K562 (cell line): ENCODE data around the gene NFKBIB. TPM values are rescaled to one million over a fixed set of nuclear protein-coding genes. Genes with fewer than 3 reads are reported as not detected.

Experiments
- ATF1 ChIP-seq, 2 experiments: fragments of 450-650 bp in 1 of 2; IDR thresholded peaks; 2 replicates each; pipeline ENCODE4 v1.6.1; 2016; ENCODE audit warnings: missing compliant biosample characterization in 1 of 2, missing genetic modification characterization in 1 of 2
- CEBPB ChIP-seq: fragments of 450-650 bp; IDR thresholded peaks from 2 replicates; pipeline ENCODE4 v1.6.1; 2016; ENCODE audit warnings: missing genetic modification characterization, missing compliant biosample characterization
- CHD2 ChIP-seq: IDR thresholded peaks from 2 replicates; pipeline ENCODE4 v1.6.1; 2011; ENCODE audit warnings: low read depth, low read length
- CREB1 ChIP-seq, 2 experiments: sonication (generic) in 1 of 2; formaldehyde crosslinking in 1 of 2; IDR thresholded peaks; 2 replicates each; pipeline versions ENCODE4 v1.6.1 to v1.8.0; 2012 to 2022; ENCODE audit warnings: inconsistent platforms in 1 of 2, mild to moderate bottlenecking in 1 of 2, missing genetic modification reagents in 1 of 2, moderate library complexity in 1 of 2
- EGR1 ChIP-seq: fragments of 450-650 bp; conservative IDR thresholded peaks from 2 replicates; pipeline ENCODE4 v1.6.1; 2017; ENCODE audit warnings: mild to moderate bottlenecking
- FOS ChIP-seq: IDR thresholded peaks from 3 replicates; pipeline ENCODE4 v1.6.1; 2011; ENCODE audit not compliant: insufficient read length; ENCODE audit errors: extremely low read depth
- FOXJ2 ChIP-seq: fragments of 200-800 bp; sonication (Bioruptor generic); IDR thresholded peaks from 2 replicates; pipeline ENCODE4 v1.6.1; 2016; ENCODE audit warnings: missing genetic modification characterization, missing compliant biosample characterization
- GABPB1 ChIP-seq: sonication (generic); formaldehyde crosslinking; IDR thresholded peaks from 2 replicates; pipeline ENCODE4 v1.8.0; 2022; ENCODE audit warnings: mild to moderate bottlenecking, missing genetic modification reagents
- JUNB ChIP-seq: fragments of 450-650 bp; formaldehyde crosslinking; conservative IDR thresholded peaks from 2 replicates; pipeline ENCODE4 v1.4.0; 2020; ENCODE audit warnings: mild to moderate bottlenecking
- KHSRP ChIP-seq: fragments of 450-650 bp; IDR thresholded peaks from 2 replicates; pipeline ENCODE4 v1.6.1; 2017
- L3MBTL2 ChIP-seq: fragments of 450-650 bp; IDR thresholded peaks from 2 replicates; pipeline ENCODE4 v1.6.1; 2016; ENCODE audit warnings: mild to moderate bottlenecking, moderate library complexity
- MAFG ChIP-seq: fragments of 450-650 bp; conservative IDR thresholded peaks from 2 replicates; pipeline ENCODE4 v1.6.1; 2016; ENCODE audit warnings: missing genetic modification characterization, missing compliant biosample characterization
- MBD2 ChIP-seq: sonication (generic); IDR thresholded peaks from 2 replicates; pipeline ENCODE4 v1.6.1; 2016; ENCODE audit warnings: low read depth, borderline replicate concordance
- MYC ChIP-seq, 2 experiments: fragments of 250-450 bp in 1 of 2; sonication (Bioruptor Pico) in 1 of 2; IDR thresholded peaks; 2 replicates each; pipeline versions ENCODE4 v1.5.1 to v1.6.1; 2012 to 2021; ENCODE audit warnings: low read depth in 2 of 2, borderline replicate concordance in 1 of 2, improper control_type of control experiment in 1 of 2, low read length in 1 of 2, mild to moderate bottlenecking in 1 of 2, moderate library complexity in 1 of 2
- NFE2 ChIP-seq: IDR thresholded peaks from 2 replicates; pipeline ENCODE4 v1.6.1; 2014; ENCODE audit warnings: antibody characterized with exemption, low read depth
- NONO ChIP-seq, 2 experiments: fragments of 200-400 bp in 1 of 2; fragments of 450-650 bp in 1 of 2; formaldehyde crosslinking in 1 of 2; IDR thresholded peaks; 2 replicates each; pipeline ENCODE4 v1.6.1; 2017; ENCODE audit warnings: low read depth in 2 of 2, mild to moderate bottlenecking in 2 of 2, moderate library complexity in 2 of 2, low read length in 1 of 2
- RAD51 ChIP-seq: fragments of 450-650 bp; IDR thresholded peaks from 2 replicates; pipeline ENCODE4 v1.7.1; 2016; ENCODE audit warnings: low read depth, mild to moderate bottlenecking, borderline replicate concordance
- ZNF174 ChIP-seq: fragments of 250-450 bp; sonication (Bioruptor Pico); IDR thresholded peaks from 2 replicates; pipeline ENCODE4 v1.4.0; 2020; ENCODE audit warnings: mild to moderate bottlenecking
- ZNF644 ChIP-seq: fragments of 200-800 bp; sonication (Bioruptor generic); IDR thresholded peaks from 2 replicates; pipeline ENCODE4 v1.6.1; 2016; ENCODE audit warnings: low read depth, missing genetic modification characterization, missing compliant biosample characterization
- polyA plus RNA-seq, 8 experiments: library from polyadenylated mRNA; depleted of rRNA in 4 of 8; stranded (reverse) in 5 of 8; unstranded in 3 of 8; fragments of >200 nt; fragmentation: Nextera tagmentation in 2 of 8; fragmentation: Illumina TruSeq in 1 of 8; extraction: Ambion mirVana in 2 of 8; extraction: Trizol in 1 of 8; gene quantifications; 2 replicates each; pipeline versions ENCODE4 v1.2.1 to v1.2.3, GENCODE V29; 2011 to 2014; ENCODE audit warnings: inconsistent platforms in 1 of 8, missing spikeins in 1 of 8
- total RNA-seq, 7 experiments: library from RNA; depleted of rRNA in 6 of 7; stranded (reverse); fragments of >200 nt in 6 of 7; fragmentation: Illumina TruSeq in 2 of 7; extraction: Trizol in 2 of 7; gene quantifications; 2 replicates each; pipeline versions ENCODE4 v1.2.1 to v1.2.3, GENCODE V29; 2011 to 2021; ENCODE audit warnings: low replicate concordance in 1 of 7
- TF ChIP-seq, protein P1 (sequence below), 2 experiments: fragments of 450-650 bp in 1 of 2; sonication (generic) in 1 of 2; formaldehyde crosslinking in 1 of 2; IDR thresholded peaks in 1 of 2; conservative IDR thresholded peaks in 1 of 2; 2 replicates each; pipeline versions ENCODE4 v1.6.1 to v1.8.1; 2016 to 2023; ENCODE audit warnings: mild to moderate bottlenecking in 2 of 2, moderate library complexity in 2 of 2, inconsistent platforms in 1 of 2, missing genetic modification reagents in 1 of 2
- TF ChIP-seq, protein P2 (sequence below): fragments of 450-650 bp; IDR thresholded peaks from 2 replicates; pipeline ENCODE4 v1.6.1; 2017; ENCODE audit warnings: antibody characterized with exemption
- TF ChIP-seq, protein P3 (sequence below): sonication (generic); formaldehyde crosslinking; IDR thresholded peaks from 2 replicates; pipeline ENCODE4 v1.8.1; 2023; ENCODE audit warnings: mild to moderate bottlenecking, missing genetic modification reagents
- TF ChIP-seq, protein P4 (sequence below): sonication (generic); formaldehyde crosslinking; IDR thresholded peaks from 2 replicates; pipeline ENCODE4 v1.9.0; 2022; ENCODE audit warnings: mild to moderate bottlenecking, missing genetic modification reagents

The NFKBIB gene
- total and polyA plus RNA-seq, 9 of the 15 experiments (the other 6 are each of a cell fraction or from before 2014, with no cell fraction given), result 1.5 to 44.9 (median 10.4) TPM

DNA sequence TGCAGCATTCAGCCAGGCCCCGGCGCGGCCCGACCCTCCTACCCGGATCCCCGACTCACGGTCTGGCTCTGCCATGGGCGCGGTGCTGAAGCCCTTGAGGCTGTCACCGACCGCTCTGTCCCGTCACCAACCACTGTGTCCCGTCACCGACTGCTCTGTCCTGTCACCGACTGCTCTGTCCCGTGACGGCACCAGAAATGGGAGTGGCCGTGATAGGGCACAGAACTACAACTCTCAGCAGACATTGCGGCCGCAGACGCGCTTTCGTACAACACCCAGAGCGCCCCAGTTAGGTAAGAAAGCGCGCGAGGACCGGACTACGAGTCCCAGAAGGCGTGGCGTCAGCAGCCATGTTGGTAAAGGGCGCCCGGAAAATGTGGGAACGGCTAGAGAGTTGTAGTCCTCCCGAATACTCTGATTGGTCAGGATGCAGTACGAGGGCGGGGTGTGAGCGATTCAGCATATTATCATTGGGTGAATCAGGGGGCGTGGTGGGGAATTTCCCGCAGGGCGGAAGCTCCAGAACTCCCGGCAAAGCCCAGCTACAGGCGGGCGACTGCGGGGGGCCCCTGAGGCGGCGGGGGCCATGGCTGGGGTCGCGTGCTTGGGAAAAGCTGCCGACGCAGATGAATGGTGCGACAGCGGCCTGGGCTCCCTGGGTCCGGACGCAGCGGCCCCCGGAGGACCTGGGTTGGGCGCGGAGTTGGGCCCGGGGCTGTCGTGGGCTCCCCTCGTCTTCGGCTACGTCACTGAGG is at the start of gene NFKBIB, which contains the start of gene SIRT2 (continued):
- peak; percentile 42; the same call in 1 of the 2 replicates for TF ChIP-seq NFE2
- TF ChIP-seq ZNF174 (CRISPR knock-in tag), result no peak
- TF ChIP-seq FOS, result peak; percentile 96
- TF ChIP-seq RAD51, result peak; percentile 74
- TF ChIP-seq FOXJ2 (tag), result peak; percentile 87
- TF ChIP-seq MBD2, result peak; percentile 99
- TF ChIP-seq, protein P1, sequence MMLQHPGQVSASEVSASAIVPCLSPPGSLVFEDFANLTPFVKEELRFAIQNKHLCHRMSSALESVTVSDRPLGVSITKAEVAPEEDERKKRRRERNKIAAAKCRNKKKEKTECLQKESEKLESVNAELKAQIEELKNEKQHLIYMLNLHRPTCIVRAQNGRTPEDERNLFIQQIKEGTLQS (IDR thresholded peaks at IDR 0.05), result peak; percentile 35; the same call in 1 of the 2 replicates
- TF ChIP-seq, protein P1 (CRISPR knock-in tag; conservative IDR thresholded peaks at IDR 0.05), result no peak; the same call in 1 of the 2 replicates
- peak; percentile 78 for TF ChIP-seq L3MBTL2
- peak; percentile 63 for TF ChIP-seq CEBPB
- TF ChIP-seq, protein P2, sequence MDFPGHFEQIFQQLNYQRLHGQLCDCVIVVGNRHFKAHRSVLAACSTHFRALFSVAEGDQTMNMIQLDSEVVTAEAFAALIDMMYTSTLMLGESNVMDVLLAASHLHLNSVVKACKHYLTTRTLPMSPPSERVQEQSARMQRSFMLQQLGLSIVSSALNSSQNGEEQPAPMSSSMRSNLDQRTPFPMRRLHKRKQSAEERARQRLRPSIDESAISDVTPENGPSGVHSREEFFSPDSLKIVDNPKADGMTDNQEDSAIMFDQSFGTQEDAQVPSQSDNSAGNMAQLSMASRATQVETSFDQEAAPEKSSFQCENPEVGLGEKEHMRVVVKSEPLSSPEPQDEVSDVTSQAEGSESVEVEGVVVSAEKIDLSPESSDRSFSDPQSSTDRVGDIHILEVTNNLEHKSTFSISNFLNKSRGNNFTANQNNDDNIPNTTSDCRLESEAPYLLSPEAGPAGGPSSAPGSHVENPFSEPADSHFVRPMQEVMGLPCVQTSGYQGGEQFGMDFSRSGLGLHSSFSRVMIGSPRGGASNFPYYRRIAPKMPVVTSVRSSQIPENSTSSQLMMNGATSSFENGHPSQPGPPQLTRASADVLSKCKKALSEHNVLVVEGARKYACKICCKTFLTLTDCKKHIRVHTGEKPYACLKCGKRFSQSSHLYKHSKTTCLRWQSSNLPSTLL, result no peak
- peak; percentile 99 for TF ChIP-seq CREB1 (IDR thresholded peaks at IDR 0.05)
- peak; percentile 98 for TF ChIP-seq CREB1 (CRISPR knock-in tag; IDR thresholded peaks at IDR 0.05)
- peak; percentile 86 for TF ChIP-seq KHSRP
- TF ChIP-seq, protein P3, sequence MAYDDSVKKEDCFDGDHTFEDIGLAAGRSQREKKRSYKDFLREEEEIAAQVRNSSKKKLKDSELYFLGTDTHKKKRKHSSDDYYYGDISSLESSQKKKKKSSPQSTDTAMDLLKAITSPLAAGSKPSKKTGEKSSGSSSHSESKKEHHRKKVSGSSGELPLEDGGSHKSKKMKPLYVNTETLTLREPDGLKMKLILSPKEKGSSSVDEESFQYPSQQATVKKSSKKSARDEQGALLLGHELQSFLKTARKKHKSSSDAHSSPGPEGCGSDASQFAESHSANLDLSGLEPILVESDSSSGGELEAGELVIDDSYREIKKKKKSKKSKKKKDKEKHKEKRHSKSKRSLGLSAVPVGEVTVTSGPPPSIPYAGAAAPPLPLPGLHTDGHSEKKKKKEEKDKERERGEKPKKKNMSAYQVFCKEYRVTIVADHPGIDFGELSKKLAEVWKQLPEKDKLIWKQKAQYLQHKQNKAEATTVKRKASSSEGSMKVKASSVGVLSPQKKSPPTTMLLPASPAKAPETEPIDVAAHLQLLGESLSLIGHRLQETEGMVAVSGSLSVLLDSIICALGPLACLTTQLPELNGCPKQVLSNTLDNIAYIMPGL (CRISPR knock-in tag), result no peak
- TF ChIP-seq MAFG (tag), result peak; percentile 26; the same call in 1 of the 2 replicates
- TF ChIP-seq NONO (IDR thresholded peaks at IDR 0.05; ENCODE audit: low read depth in 2 of 2, low read length in 1 of 2), result 0 out of 4 replicates have a peak, but pooled peaks of 1 of the 2 experiments have one; percentile 49
- TF ChIP-seq ATF1 (CRISPR knock-in tag; IDR thresholded peaks at IDR 0.05), result peak; percentile 68
- peak; percentile 99 for TF ChIP-seq ATF1 (tag; IDR thresholded peaks at IDR 0.05)
- TF ChIP-seq ZNF644 (tag), result peak; percentile 87
- TF ChIP-seq CHD2, result peak; percentile 84
- TF ChIP-seq MYC (IDR thresholded peaks at IDR 0.05; ENCODE audit: low read depth, low read length), result peak; percentile 69
- no peak; the same call in 1 of the 2 replicates for TF ChIP-seq MYC (CRISPR knock-in tag; IDR thresholded peaks at IDR 0.05; ENCODE audit: borderline replicate concordance, low read depth)
- peak; percentile 48; the same call in 1 of the 2 replicates for TF ChIP-seq EGR1
- no peak for TF ChIP-seq JUNB (CRISPR knock-in tag)
- TF ChIP-seq, protein P4, sequence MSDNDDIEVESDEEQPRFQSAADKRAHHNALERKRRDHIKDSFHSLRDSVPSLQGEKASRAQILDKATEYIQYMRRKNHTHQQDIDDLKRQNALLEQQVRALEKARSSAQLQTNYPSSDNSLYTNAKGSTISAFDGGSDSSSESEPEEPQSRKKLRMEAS, result peak; percentile 60
- peak; percentile 91 for TF ChIP-seq GABPB1 (CRISPR knock-in tag)
